Bronchial epithelial cell (primary cell): Measurements from ENCODE around the gene IP6K3. TPM values are rescaled to one million over a fixed set of nuclear protein-coding genes. Genes with fewer than 3 reads are reported as not detected.

ENCODE experiments used
- DNase-seq: peaks from one replicate; pipeline ENCODE4 v3.0.0-alpha.2; 2010; ENCODE audit warnings: low read depth
- FAIRE-seq: peaks from 2 replicates; lab custom pipeline; 2011; peaks lifted over from hg19 to GRCh38; lab: Jason Lieb, UNC
- H3K27me3 ChIP-seq: 2 replicates; pipeline ENCODE4 v1.5.1; 2011; ENCODE audit warnings: low read length; ENCODE audit not compliant: control insufficient read depth, insufficient read depth
- H3K36me3 ChIP-seq: 2 replicates; pipeline ENCODE4 v1.5.1; 2011; ENCODE audit warnings: low read length; ENCODE audit not compliant: control insufficient read depth, insufficient read depth
- H3K4me3 ChIP-seq: 2 replicates; pipeline ENCODE4 v1.5.1; 2011; ENCODE audit warnings: mild to moderate bottlenecking, low read depth, low read length, control low read depth
- total RNA-seq: library from RNA; depleted of rRNA; stranded (reverse); fragments of >200 nt; gene quantifications from 2 replicates; pipeline ENCODE4 v1.2.1, GENCODE V29; 2014
- TF ChIP-seq, protein P1 (sequence below): IDR thresholded peaks from 2 replicates; pipeline ENCODE4 v1.5.1; 2011; ENCODE audit warnings: mild to moderate bottlenecking, moderate library complexity, low read length, control low read depth, inconsistent platforms; ENCODE audit not compliant: insufficient read depth, severe bottlenecking

The IP6K3 gene
- total RNA-seq, 1 donor from 2014 or later: under 0.01 TPM

DNA sequence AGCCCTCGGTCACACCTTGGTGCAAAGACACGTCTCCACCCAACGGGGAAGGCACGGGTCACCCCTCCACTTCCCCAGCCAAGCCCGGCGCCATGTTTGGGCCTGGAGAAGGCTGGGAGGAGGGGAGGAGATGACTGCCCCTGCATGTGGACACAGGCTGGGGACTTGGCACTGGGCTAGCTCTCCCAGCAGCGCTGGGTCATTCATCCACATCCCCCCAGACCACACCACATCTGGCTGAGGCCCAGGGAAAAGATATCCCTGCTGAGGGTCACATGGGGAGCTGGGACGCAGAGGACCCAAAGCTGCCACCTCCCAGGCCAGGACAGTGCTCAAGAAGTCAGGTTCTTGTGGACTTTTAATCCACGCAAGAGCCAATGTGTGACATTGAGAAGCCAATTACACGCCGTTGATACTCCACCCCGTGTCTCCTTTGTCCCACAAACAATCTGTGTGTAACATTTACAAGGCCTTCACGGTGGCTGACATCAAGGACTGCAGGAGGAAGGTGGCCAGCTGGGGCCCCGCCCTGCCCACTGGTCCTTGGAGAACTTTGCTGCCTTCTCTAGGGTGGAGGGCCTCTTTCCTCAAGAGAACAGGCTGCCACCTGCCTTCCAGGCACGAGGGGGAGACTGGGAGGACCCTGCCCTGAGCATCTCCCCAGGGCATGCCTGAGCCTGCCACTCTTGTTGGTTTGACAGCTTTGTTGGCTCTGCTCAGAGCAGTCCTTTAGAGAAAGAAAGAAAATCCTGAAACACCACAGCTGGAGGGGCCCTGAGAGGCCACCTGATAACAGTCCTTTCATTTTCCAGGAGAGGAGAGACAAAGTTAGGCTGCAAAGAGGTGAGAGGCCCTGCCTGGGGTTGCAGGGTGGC, 5.3 kb upstream of the IP6K3 start:
- no peaks in the 10 kb centered on the region for H3K27me3 ChIP-seq
- FAIRE-seq (peak; percentile 83), DNase-seq (peak; percentile 51)
- TF ChIP-seq, protein P1, sequence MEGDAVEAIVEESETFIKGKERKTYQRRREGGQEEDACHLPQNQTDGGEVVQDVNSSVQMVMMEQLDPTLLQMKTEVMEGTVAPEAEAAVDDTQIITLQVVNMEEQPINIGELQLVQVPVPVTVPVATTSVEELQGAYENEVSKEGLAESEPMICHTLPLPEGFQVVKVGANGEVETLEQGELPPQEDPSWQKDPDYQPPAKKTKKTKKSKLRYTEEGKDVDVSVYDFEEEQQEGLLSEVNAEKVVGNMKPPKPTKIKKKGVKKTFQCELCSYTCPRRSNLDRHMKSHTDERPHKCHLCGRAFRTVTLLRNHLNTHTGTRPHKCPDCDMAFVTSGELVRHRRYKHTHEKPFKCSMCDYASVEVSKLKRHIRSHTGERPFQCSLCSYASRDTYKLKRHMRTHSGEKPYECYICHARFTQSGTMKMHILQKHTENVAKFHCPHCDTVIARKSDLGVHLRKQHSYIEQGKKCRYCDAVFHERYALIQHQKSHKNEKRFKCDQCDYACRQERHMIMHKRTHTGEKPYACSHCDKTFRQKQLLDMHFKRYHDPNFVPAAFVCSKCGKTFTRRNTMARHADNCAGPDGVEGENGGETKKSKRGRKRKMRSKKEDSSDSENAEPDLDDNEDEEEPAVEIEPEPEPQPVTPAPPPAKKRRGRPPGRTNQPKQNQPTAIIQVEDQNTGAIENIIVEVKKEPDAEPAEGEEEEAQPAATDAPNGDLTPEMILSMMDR: peak; percentile 11
- no peak overlapping the region for H3K4me3 ChIP-seq
- H3K36me3 ChIP-seq: no peaks in the 10 kb centered on the region

- Histone ChIP-seq H3K27me3 (no peaks in the 10 kb centered on the region), H3K4me3 (no peak overlapping the region), H3K36me3 (no peaks in the 10 kb centered on the region)
- TF ChIP-seq, protein P1: no peak
- peak; percentile 55 for FAIRE-seq
- peak; percentile 42 for DNase-seq
These were observed 3.7 kb upstream of the IP6K3 start for GRCh38 chr6:33750244-33750991.

DNA sequence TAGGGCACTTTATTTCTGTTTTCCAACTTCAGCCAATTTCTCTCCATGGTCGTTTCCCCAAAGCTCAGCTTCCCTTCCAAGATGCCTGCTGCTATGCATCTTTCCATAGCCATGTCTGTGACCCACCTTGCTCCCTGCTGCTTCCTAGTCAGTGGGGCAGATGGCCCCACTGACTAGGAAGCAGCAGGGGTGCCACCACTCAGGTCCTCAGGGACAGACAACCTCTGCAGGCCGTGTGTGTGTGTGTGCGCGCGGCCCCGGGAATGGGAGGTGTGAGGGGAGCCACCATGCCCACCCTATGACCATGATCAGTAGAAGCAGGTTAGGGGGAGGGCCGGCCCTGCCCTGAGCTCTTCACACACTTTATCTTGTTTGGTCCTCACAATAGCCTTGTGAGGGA, 2.7 kb upstream of the IP6K3 start:
- Histone ChIP-seq H3K27me3 (no peaks in the 10 kb centered on the region), H3K36me3 (no peaks in the 10 kb centered on the region), H3K4me3 (no peak overlapping the region)
- TF ChIP-seq, protein P1: no peak
- no peak for DNase-seq
- no peak for FAIRE-seq

DNA sequence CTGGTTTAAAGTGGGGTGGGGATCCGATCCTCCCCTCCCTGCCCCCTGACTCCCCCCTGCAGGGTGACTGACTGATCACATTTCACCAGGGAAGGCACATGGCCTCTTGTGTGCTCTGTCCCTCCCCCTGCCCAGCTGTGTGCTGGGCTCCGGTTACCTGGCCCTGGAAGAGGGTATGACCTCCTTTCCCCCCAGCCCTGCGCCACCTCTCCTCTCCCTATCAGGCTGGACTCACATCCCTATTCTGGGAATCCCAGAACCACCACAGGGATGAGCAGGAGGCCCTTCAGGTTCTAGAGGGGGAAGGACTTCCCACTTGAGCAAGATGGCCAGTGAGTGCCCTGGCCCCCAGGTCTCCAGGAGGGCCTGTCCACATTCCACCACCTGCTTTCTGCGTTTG, 2.1 kb upstream of the IP6K3 start:
- H3K4me3 ChIP-seq: no peak overlapping the region
- H3K27me3 ChIP-seq: no peaks in the 10 kb centered on the region
- FAIRE-seq (no peak), DNase-seq (no peak)
- TF ChIP-seq, protein P1: no peak
- no peaks in the 10 kb centered on the region for H3K36me3 ChIP-seq

GRCh38 chr6:33747823-33748222, 1.1 kb upstream of the IP6K3 start:
- H3K4me3 ChIP-seq: no peak overlapping the region
- no peak for DNase-seq
- H3K36me3 ChIP-seq: no peaks in the 10 kb centered on the region
- no peaks in the 10 kb centered on the region for H3K27me3 ChIP-seq
- TF ChIP-seq, protein P1: no peak
- peak; percentile 13 for FAIRE-seq
